GM12872 (cell line): ENCODE results near the gene OLFM2.

Experiments
- CTCF ChIP-seq: IDR thresholded peaks from 3 replicates; pipeline ENCODE4 v1.5.1; 2011; ENCODE audit warnings: low read depth, mild to moderate bottlenecking, low read length, moderate library complexity; ENCODE audit not compliant: insufficient read depth

Gene OLFM2

DNA sequence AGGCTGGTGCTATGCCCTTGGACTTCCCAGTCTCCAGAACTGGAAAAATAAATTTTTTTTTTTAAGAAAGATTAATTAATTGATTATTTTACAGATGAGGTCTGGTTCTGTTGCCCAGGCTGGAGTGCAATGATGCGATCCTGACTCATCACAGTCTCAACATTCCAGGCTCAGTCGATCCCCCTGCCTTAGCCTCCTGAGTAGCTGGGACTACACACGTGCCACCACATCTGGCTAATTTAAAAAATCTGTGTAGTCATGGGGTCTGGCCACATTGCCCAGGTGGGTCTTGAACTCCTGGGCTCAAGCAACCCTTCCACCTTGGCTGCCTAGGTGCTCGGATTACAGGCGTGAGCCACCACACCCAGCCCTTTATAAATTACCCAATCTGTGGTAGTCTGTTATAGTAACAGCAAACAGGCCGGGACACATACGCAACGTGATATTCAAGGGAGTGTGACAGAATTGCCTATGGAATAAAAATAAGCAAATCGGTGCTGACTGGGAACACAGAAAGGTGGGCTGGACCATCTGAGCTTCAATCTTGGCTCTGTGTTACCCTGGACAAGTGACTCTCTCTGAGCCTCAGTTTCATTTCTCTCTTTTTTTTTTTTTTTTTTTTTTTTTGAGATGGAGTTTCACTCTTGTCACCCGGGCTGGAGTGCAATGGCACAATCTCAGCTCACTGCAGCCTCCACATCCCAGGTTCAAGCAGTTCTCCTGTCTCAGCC is 58.4 kb downstream of the OLFM2 start:
- no peak for TF ChIP-seq CTCF

GRCh38 chr19:9875796-9876195 is 60.5 kb downstream of the OLFM2 start:
- no peak for TF ChIP-seq CTCF

DNA sequence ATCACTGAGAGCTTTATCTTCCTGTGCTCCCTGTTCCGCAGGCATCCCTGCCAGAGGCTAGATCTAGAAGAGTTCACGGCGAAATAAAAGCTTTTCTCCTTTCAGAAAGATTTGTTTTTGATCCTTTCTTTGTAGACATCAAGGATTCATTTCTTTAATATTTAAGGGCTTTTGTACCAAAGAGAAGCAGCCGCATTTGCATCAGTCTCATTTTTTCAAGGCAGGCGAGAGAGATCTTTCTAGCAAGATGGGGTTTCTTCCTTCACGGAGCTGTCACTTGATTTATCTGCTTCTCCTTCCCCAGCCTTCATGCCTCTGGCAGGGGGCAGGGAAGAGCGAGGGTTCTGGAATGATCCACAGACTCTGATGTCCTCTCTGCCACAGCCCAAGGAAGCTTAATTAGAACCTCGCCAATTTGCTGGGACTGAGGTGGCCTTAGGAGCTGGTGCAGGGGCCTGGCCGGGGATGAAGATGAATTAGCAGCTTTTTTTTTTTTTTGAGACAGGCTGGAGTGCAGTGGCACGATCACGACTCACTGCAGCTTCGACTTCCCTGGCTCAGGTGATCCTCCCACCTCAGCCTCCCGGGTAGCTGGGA is 61.2 kb downstream of the OLFM2 start:
- TF ChIP-seq CTCF = no peak

DNA sequence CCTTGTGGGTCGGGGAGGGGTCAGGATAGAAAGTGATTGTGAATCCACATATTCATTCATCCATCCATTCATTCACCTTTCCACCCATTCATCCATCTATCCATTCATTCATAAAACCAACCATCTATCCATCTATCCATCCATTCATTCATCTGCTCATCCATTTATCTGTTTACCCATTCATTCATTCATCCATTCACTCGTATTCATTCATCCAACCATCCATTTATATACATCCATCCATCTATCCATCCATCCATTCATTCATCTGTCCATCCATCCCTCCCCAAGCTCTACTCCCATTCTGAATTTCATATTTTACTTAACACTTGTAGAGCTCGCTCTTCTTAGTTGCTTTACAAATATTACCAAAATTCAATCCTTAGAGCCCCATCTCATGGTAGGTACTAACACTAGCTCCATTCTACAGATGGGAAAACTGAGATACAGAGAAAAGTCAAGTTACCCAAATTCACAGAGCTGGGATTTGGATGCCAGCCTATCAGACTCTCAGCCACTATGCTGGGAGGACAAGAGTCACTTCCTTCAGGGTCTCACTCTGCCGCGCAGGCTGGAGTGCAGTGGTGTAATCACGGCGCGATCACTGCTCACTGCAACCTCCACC is 63.6 kb downstream of the OLFM2 start:
- no peak for TF ChIP-seq CTCF

DNA sequence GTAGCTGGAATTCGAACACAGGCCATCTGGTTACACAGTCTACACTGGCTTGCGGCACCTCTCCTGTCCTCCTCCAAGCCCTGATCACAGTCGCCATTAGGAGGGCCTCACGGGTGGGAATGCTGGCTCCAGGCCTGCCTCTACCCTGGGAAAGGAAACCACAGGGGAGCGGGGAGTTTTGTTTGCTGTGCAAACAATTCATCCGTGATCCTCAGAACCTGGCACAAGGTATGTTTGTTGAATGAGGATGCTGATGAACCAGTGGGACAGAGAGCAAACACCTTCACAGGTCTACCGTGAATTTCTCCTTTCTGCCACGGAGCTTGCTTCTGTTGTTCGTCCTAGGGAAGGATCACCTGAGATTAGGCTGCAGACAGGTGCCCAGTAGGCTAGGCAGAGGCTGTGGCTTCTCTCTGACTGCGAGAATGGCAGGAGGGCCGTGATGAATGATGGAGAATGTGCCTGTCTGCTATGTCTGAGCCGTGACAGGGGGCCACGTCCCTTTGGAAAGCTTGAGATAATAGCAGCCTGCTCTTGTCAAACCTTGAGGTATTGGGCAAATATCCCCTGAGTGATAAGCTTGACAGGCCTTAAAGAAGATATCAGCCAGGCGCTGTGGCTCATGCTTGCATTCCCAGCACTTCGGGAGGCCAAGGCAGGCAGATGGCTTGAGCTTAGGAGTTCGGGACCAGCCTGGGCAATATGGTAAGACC is 64.5 kb downstream of the OLFM2 start:
- no peak for TF ChIP-seq CTCF

DNA sequence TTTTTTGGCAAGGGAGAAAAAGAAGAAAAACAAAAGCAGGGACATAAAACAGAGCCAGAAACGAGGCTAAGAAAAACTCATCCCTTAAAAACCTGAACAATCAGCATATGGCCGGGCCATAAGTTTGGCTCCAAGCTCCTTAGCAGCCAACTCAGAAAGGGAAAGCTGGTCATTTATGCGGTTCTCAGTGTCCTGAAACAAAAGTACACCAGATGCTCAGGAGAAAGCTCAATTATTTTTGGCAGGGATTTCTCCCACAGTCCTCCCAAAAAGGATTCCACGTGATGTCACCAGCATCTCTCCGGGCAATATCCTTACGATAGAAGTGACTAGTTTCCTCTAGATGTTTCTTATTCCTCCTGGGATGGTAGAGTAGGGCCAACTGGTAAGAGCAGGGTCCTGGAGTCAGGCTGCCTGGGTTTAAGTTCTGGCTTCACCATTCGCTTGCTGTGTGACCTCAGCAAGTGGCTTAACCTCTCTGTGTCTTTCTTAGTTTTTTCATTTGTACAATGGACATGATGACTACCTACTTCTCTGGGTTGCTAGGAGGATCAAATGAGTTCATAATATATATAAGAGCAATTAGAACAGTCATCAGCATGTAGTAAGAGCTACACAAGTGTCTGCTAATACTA is 67.2 kb downstream of the OLFM2 start:
- no peak for TF ChIP-seq CTCF
